ENCODE data around the gene LSAMP. TPM values are rescaled to one million over a fixed set of nuclear protein-coding genes. Genes with fewer than 3 reads are reported as not detected.
A peak's percentile ranks its signal among the peaks of the same experiment; 100 is the strongest.

The LSAMP gene
- total RNA-seq, 1 donor from 2014 or later: 64.9 TPM

- Mint-ChIP-seq H3K4me3 (no peak overlapping the region), H3K36me3 (peaks cover 5% of the 10 kb centered on the region), H3K9me3 (no peaks in the 10 kb centered on the region), H3K27me3 (peaks cover 28% of the 10 kb centered on the region), H3K4me1 (ENCODE audit: unreplicated experiment) (peaks cover 52% of the 10 kb centered on the region), H3K27ac (no peak overlapping the region)
- TF ChIP-seq, protein P1, sequence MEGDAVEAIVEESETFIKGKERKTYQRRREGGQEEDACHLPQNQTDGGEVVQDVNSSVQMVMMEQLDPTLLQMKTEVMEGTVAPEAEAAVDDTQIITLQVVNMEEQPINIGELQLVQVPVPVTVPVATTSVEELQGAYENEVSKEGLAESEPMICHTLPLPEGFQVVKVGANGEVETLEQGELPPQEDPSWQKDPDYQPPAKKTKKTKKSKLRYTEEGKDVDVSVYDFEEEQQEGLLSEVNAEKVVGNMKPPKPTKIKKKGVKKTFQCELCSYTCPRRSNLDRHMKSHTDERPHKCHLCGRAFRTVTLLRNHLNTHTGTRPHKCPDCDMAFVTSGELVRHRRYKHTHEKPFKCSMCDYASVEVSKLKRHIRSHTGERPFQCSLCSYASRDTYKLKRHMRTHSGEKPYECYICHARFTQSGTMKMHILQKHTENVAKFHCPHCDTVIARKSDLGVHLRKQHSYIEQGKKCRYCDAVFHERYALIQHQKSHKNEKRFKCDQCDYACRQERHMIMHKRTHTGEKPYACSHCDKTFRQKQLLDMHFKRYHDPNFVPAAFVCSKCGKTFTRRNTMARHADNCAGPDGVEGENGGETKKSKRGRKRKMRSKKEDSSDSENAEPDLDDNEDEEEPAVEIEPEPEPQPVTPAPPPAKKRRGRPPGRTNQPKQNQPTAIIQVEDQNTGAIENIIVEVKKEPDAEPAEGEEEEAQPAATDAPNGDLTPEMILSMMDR (conservative IDR thresholded peaks at IDR 0.05): no peak
- DNase-seq (ENCODE audit: extremely low spot score, unreplicated experiment): no peak
Measured at GRCh38 chr3:115862849-115863248, 582.4 kb downstream of the LSAMP start.

GRCh38 chr3:115862099-115862498 is 583.2 kb downstream of the LSAMP start:
- H3K27ac Mint-ChIP-seq: no peak overlapping the region
- peaks cover 32% of the 10 kb centered on the region for H3K27me3 Mint-ChIP-seq
- TF ChIP-seq, protein P1 (conservative IDR thresholded peaks at IDR 0.05): no peak
- no peak for DNase-seq (ENCODE audit: extremely low spot score, unreplicated experiment)
- H3K4me3 Mint-ChIP-seq: no peak overlapping the region
- peaks cover 46% of the 10 kb centered on the region for H3K4me1 Mint-ChIP-seq (ENCODE audit: unreplicated experiment)
- peaks cover 5% of the 10 kb centered on the region for H3K36me3 Mint-ChIP-seq
- H3K9me3 Mint-ChIP-seq: no peaks in the 10 kb centered on the region

GRCh38 chr3:115861166-115861733 is 584.0 kb downstream of the LSAMP start:
- Mint-ChIP-seq H3K4me3 (no peak overlapping the region), H3K4me1 (ENCODE audit: unreplicated experiment) (peaks cover 46% of the 10 kb centered on the region), H3K36me3 (peaks cover 4% of the 10 kb centered on the region), H3K27ac (no peak overlapping the region), H3K9me3 (no peaks in the 10 kb centered on the region), H3K27me3 (peaks cover 32% of the 10 kb centered on the region)
- TF ChIP-seq, protein P1 (conservative IDR thresholded peaks at IDR 0.05): peak; percentile 66
- no peak for DNase-seq (ENCODE audit: extremely low spot score, unreplicated experiment)

DNA sequence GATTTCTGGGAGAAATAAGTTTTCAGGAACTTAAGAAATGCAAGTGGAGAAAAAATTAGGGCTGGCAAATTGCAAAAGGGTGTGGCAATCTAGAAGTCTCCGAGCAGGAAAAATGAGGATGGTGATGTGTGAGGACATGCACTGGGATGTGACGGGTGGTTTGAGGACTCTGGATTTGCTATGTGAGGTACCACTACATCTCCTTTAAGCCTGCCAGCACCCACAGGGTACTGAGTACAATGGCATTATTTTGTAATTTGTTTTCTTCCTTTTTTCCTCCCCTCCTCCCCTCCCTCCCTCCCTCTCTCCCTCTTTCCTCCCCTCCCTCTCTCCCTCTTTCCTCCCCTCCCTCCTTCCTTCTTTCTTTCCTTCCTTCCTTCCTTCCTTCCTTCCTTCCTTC is 584.5 kb downstream of the LSAMP start:
- Mint-ChIP-seq H3K27ac (no peak overlapping the region), H3K27me3 (peaks cover 32% of the 10 kb centered on the region), H3K9me3 (no peaks in the 10 kb centered on the region), H3K4me3 (no peak overlapping the region), H3K4me1 (ENCODE audit: unreplicated experiment) (peaks cover 46% of the 10 kb centered on the region), H3K36me3 (no peaks in the 10 kb centered on the region)
- TF ChIP-seq, protein P1 (conservative IDR thresholded peaks at IDR 0.05): no peak
- no peak for DNase-seq (ENCODE audit: extremely low spot score, unreplicated experiment)

GRCh38 chr3:115859002-115859807 is 586.1 kb downstream of the LSAMP start:
- no peak overlapping the region for H3K4me3 Mint-ChIP-seq
- no peak overlapping the region for H3K27ac Mint-ChIP-seq
- H3K36me3 Mint-ChIP-seq: no peaks in the 10 kb centered on the region
- peaks cover 22% of the 10 kb centered on the region for H3K27me3 Mint-ChIP-seq
- no peak for DNase-seq (ENCODE audit: extremely low spot score, unreplicated experiment)
- peaks cover 38% of the 10 kb centered on the region for H3K4me1 Mint-ChIP-seq (ENCODE audit: unreplicated experiment)
- no peaks in the 10 kb centered on the region for H3K9me3 Mint-ChIP-seq
- TF ChIP-seq, protein P1 (conservative IDR thresholded peaks at IDR 0.05): no peak

All from type B pancreatic cell (in vitro differentiated cells).